ENCODE results near the gene CHPT1. TPM values are rescaled to one million over a fixed set of nuclear protein-coding genes. Genes with fewer than 3 reads are reported as not detected.

CHPT1 gene
- total RNA-seq, 1 donor from 2014 or later: 132 TPM

- Histone ChIP-seq H3K36me3 (peaks cover 6% of the 10 kb centered on the region), H3K27me3 (ENCODE audit: low read depth) (no peaks in the 10 kb centered on the region), H3K4me1 (peaks cover 20% of the 10 kb centered on the region), H3K27ac (replicated peaks) (peak overlapping the region; percentile 47), H3K4me3 (no peak overlapping the region), H3K9me3 (replicated peaks) (no peaks in the 10 kb centered on the region)
- intact Hi-C loops (cut with micrococcal nuclease): no loop called here
- peak; percentile 23 for DNase-seq
- TF ChIP-seq CTCF (IDR thresholded peaks at IDR 0.05; ENCODE audit: borderline replicate concordance): no peak
Observed at GRCh38 chr12:101777978-101778377, 80.5 kb downstream of the CHPT1 start.

Other genes starting within 250 kb of the CHPT1 start
- not detected for gene SPIC, start 222.3 kb upstream of the CHPT1 start, total RNA-seq
- gene MYBPC1, start 102.7 kb upstream of the CHPT1 start, total RNA-seq: 7.3 TPM
- not detected for gene SYCP3, start 41.8 kb downstream of the CHPT1 start, total RNA-seq
- gene GNPTAB, start 133.3 kb downstream of the CHPT1 start, total RNA-seq: 55.2 TPM
- 5.3 TPM for gene DRAM1, start 179.9 kb downstream of the CHPT1 start, total RNA-seq

Measured in left ventricle myocardium inferior (tissue), 1 donor.